NCI-H146 treated with DMSO at 0.1 percent for 48 hours (cell line): ENCODE data around the gene HOXD13.

Experiments used
- DNase-seq: peaks from one replicate; lab custom pipeline; 2025; ENCODE audit not compliant: unreplicated experiment; lab: John Stamatoyannopoulos, UW

The HOXD13 gene

GRCh38 chr2:176080540-176081375 lies 11.8 kb upstream of the HOXD13 start:
- no peak for DNase-seq

- no peak for DNase-seq
Measured at GRCh38 chr2:176081376-176081836, 11.1 kb upstream of the HOXD13 start.

- DNase-seq, result no peak
Measured at GRCh38 chr2:176081837-176082524, 10.5 kb upstream of the HOXD13 start.

GRCh38 chr2:176082525-176082823 lies 10.0 kb upstream of the HOXD13 start:
- no peak for DNase-seq

GRCh38 chr2:176082824-176083751 lies 9.4 kb upstream of the HOXD13 start:
- no peak for DNase-seq

- no peak for DNase-seq
Measured at GRCh38 chr2:176083796-176084261, 8.7 kb upstream of the HOXD13 start, which contains the start of gene EVX2. TSS of gene EVX2 (minus strand) at chr2:176083962. CDS start at chr2:176083776, 186 bp downstream.

- DNase-seq, result no peak
Measured at GRCh38 chr2:176084611-176085119, 7.9 kb upstream of the HOXD13 start.

- DNase-seq, result no peak
Measured at GRCh38 chr2:176085120-176085788, 7.3 kb upstream of the HOXD13 start.

GRCh38 chr2:176085861-176086771 lies 6.4 kb upstream of the HOXD13 start:
- DNase-seq, result peak; percentile 23

GRCh38 chr2:176087330-176088047 lies 5.0 kb upstream of the HOXD13 start:
- DNase-seq, result no peak

- peak; percentile 19 for DNase-seq
Measured at GRCh38 chr2:176088048-176088936, 4.2 kb upstream of the HOXD13 start.

GRCh38 chr2:176088937-176089842 lies 3.3 kb upstream of the HOXD13 start:
- no peak for DNase-seq

- no peak for DNase-seq
Measured at GRCh38 chr2:176089843-176090395, 2.6 kb upstream of the HOXD13 start.

GRCh38 chr2:176090862-176091261 lies 1.7 kb upstream of the HOXD13 start:
- no peak for DNase-seq

- DNase-seq, result no peak
Measured at GRCh38 chr2:176091329-176092258, 927 bp upstream of the HOXD13 start.
